Measurements from ENCODE around the gene PRPH.
"Not testable (repeated sequence)": the region's sequence is repeated elsewhere in the genome, so short reads cannot be mapped to it uniquely, and the experiment has no call there.

The PRPH gene

GRCh38 chr12:49279706-49280159 lies 15.2 kb upstream of the PRPH start:
- Histone ChIP-seq H3K9ac (no peak overlapping the region), H3K4me3 (ENCODE audit: low read depth, low read length) (no peak overlapping the region), H3K9me3 (ENCODE audit: control insufficient read depth, low read length) (no peaks in the 10 kb centered on the region), H3K27ac (no peak overlapping the region), H3K36me3 (ENCODE audit: control insufficient read depth, insufficient read depth, low read length) (no peaks in the 10 kb centered on the region), H3K27me3 (ENCODE audit: control insufficient read depth, insufficient read depth, low read length) (no peaks in the 10 kb centered on the region), H3K4me1 (no peaks in the 10 kb centered on the region), H2AFZ (no peak overlapping the region), H3K79me2 (no peaks in the 10 kb centered on the region), H3K4me2 (ENCODE audit: low read length) (no peak overlapping the region)
- no peak for TF ChIP-seq CTCF (IDR thresholded peaks at IDR 0.05)

GRCh38 chr12:49280545-49280944 lies 14.4 kb upstream of the PRPH start:
- H3K4me3 ChIP-seq (ENCODE audit: low read depth, low read length); H3K4me1 ChIP-seq; H3K27me3 ChIP-seq (ENCODE audit: control insufficient read depth, insufficient read depth, low read length); H2AFZ ChIP-seq; H3K9ac ChIP-seq; H3K79me2 ChIP-seq; H3K9me3 ChIP-seq (ENCODE audit: control insufficient read depth, low read length); H3K36me3 ChIP-seq (ENCODE audit: control insufficient read depth, insufficient read depth, low read length); H3K4me2 ChIP-seq (ENCODE audit: low read length); H3K27ac ChIP-seq: not testable (repeated sequence)

- Histone ChIP-seq H3K27ac (no peak overlapping the region), H3K9ac (no peak overlapping the region), H3K4me3 (ENCODE audit: low read depth, low read length) (no peak overlapping the region), H3K79me2 (no peaks in the 10 kb centered on the region), H3K4me1 (no peaks in the 10 kb centered on the region), H2AFZ (no peak overlapping the region), H3K9me3 (ENCODE audit: control insufficient read depth, low read length) (no peaks in the 10 kb centered on the region), H3K36me3 (ENCODE audit: control insufficient read depth, insufficient read depth, low read length) (no peaks in the 10 kb centered on the region), H3K27me3 (ENCODE audit: control insufficient read depth, insufficient read depth, low read length) (no peaks in the 10 kb centered on the region), H3K4me2 (ENCODE audit: low read length) (no peak overlapping the region)
- no peak for TF ChIP-seq CTCF (IDR thresholded peaks at IDR 0.05)
Observed at GRCh38 chr12:49282302-49282701, 12.6 kb upstream of the PRPH start.

GRCh38 chr12:49282740-49283375 lies 12.1 kb upstream of the PRPH start:
- H3K36me3 ChIP-seq (ENCODE audit: control insufficient read depth, insufficient read depth, low read length); H3K27ac ChIP-seq; H3K9ac ChIP-seq; H2AFZ ChIP-seq; H3K79me2 ChIP-seq; H3K9me3 ChIP-seq (ENCODE audit: control insufficient read depth, low read length); H3K4me2 ChIP-seq (ENCODE audit: low read length); H3K27me3 ChIP-seq (ENCODE audit: control insufficient read depth, insufficient read depth, low read length); H3K4me1 ChIP-seq; H3K4me3 ChIP-seq (ENCODE audit: low read depth, low read length): not testable (repeated sequence)

- H3K4me3 ChIP-seq (ENCODE audit: low read depth, low read length): no peak overlapping the region
- no peak overlapping the region for H2AFZ ChIP-seq
- no peaks in the 10 kb centered on the region for H3K9me3 ChIP-seq (ENCODE audit: control insufficient read depth, low read length)
- no peak overlapping the region for H3K27ac ChIP-seq
- H3K4me1 ChIP-seq: no peaks in the 10 kb centered on the region
- no peak overlapping the region for H3K9ac ChIP-seq
- TF ChIP-seq CTCF (IDR thresholded peaks at IDR 0.05): no peak
- no peak overlapping the region for H3K4me2 ChIP-seq (ENCODE audit: low read length)
- no peaks in the 10 kb centered on the region for H3K79me2 ChIP-seq
- no peaks in the 10 kb centered on the region for H3K27me3 ChIP-seq (ENCODE audit: control insufficient read depth, insufficient read depth, low read length)
- H3K36me3 ChIP-seq (ENCODE audit: control insufficient read depth, insufficient read depth, low read length): no peaks in the 10 kb centered on the region
Observed at GRCh38 chr12:49283541-49284429, 11.2 kb upstream of the PRPH start.
